HG03439 (cell line): ENCODE results near the gene CHCHD6.

Experiments
- ATAC-seq: cut with Tn5 transposase; IDR thresholded peaks from one replicate; pipeline ENCODE4 v1.9.1; 2021; ENCODE audit warnings: mild to moderate bottlenecking, moderate library complexity; ENCODE audit not compliant: unreplicated experiment

The CHCHD6 gene

GRCh38 chr3:126855374-126855773 lies 151.3 kb downstream of the CHCHD6 start:
- ATAC-seq, result no peak

GRCh38 chr3:126857928-126858327 lies 153.9 kb downstream of the CHCHD6 start:
- ATAC-seq, result no peak

DNA sequence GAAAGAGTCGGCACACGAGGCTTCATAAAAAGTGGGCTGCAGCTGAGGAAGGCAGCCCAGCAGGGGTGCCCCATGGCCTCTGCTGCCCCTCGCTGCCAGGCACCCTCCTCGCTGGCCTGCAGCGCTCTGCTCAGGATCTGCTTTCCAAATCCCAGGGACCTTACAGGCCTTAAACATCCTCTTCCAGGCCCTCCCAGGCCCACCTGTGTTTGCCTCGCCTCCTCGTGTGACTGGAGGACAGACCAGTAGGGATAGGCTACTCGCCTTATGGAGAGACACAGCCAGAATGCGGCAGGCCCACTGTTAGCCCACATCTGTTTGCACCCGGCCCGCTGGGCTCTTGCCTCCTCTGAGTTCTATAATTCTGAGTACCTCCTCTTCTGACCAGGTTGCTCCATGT lies 154.4 kb downstream of the CHCHD6 start:
- no peak for ATAC-seq

DNA sequence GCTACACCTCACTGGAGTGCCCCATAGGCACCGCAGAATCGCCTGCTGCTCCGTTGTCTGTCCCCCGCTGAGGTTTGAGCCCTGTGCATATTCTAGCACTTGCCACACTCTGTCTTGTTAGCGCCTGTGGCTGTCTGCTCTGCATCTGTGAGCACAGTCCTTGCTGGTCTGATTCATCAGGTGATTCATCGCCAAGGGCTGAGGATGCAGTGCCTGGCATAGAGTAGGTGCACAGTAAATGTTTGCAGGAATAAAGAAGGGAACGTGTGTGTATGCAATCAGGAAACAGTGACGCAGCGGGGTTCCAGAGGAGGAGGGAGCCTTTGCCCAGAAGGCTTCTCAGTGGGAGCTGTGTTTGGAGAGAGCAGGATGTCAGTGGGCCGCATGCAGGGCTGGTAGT lies 154.8 kb downstream of the CHCHD6 start:
- no peak for ATAC-seq

DNA sequence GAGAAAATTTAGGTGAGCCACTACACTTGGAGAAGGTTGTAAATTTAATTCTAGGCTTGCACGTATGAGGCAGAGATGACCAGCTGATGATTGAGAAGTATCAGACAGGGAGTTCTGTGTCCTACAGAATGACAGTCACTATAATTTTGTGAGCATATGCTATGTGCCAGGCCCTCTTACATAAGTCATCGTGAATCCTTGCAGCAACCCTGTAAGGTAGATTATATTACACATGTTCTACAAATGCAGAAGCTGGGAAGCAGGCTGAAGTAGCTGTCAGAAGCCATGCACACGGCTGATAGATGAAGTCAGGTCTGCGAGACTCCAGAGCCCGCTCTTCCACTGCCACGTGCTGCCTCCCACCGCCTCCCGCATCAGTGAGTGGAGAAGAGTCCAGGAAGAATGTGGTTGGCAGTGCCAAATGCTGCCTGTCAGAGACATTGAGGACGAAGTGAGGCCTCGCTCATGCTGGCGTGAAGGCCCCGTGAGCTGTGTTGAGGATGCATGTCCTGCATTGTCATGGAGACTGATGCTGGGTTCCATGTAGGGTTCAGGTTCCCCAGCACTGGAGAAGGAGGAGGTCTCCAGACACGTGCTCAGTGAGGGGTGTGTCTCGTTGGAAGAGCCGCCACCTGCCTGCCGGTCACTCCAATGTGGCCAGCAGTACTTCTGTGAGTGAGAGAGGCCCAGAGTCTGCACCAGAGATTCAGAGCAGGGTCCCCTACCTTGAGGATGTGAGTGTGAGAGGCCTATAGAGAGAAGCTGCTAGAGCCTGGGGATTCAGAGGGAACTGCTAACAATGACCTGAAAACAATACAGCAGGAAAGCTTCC lies 155.6 kb downstream of the CHCHD6 start:
- ATAC-seq, result no peak

DNA sequence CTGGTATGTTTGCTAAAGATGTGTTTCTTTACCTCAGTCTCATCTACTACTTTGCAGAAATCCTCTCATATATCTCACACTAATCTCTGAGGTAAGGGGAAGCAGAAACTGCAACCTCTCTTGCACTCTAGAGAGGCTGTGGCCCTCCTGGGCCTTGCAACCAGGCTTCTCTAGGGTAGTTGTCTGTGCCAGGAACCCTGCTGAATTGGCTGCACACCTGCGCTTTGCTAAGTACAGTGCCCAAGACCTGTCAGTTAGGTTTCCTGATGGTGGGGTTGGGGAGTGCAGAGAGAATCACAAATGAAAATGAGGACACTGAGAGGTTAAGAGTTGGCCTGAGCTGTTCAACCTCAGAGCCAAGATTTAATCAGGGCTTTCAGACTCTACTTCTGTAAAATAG lies 161.7 kb downstream of the CHCHD6 start:
- ATAC-seq, result no peak

- no peak for ATAC-seq
Measured at GRCh38 chr3:126866175-126866759, 162.2 kb downstream of the CHCHD6 start.

GRCh38 chr3:126867190-126867862 lies 163.3 kb downstream of the CHCHD6 start:
- no peak for ATAC-seq

DNA sequence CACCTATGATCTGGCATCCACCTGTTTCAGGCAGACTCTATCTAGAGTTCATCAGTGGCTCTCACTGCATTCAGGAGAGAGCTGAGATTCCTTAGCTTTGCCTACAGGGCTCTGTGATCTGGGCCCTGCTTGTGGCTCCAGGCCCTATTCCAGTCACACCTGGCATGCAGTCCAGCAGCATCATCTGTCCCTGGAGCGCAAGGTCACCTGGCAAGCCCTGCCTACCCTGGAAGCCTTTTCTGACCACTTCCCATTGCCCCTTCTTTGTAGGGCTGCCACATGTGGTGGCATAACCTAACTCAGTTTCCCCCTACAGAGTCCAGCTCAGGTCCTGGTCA lies 163.8 kb downstream of the CHCHD6 start:
- ATAC-seq, result no peak

DNA sequence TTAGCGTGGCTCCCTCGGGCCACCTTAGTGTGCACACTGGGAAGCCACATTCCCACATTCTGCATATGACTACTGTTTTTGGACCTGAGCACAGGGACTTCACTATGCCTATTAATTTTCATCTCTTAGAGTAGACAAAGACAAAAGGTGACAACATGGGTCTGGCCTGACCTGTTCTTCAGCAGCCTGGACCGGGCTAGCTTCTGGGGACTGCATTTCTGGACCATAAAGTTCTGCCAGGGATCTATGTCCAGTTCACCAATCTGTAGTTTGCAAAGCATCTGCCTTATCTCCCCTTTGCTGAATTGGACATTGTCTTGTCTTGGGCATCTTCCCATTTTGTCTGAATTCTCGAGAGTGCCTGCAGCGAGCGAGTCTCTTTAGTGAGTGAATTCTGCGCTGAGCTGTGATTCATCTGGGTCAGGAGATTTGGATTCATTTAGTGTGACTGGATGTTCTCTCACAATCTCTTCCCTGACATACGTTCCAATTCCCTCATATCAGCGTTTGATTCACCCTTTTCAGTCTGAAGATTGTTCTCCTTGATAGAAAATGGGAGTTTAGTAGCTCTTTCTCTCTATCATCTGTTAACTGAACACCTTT lies 166.7 kb downstream of the CHCHD6 start:
- no peak for ATAC-seq

DNA sequence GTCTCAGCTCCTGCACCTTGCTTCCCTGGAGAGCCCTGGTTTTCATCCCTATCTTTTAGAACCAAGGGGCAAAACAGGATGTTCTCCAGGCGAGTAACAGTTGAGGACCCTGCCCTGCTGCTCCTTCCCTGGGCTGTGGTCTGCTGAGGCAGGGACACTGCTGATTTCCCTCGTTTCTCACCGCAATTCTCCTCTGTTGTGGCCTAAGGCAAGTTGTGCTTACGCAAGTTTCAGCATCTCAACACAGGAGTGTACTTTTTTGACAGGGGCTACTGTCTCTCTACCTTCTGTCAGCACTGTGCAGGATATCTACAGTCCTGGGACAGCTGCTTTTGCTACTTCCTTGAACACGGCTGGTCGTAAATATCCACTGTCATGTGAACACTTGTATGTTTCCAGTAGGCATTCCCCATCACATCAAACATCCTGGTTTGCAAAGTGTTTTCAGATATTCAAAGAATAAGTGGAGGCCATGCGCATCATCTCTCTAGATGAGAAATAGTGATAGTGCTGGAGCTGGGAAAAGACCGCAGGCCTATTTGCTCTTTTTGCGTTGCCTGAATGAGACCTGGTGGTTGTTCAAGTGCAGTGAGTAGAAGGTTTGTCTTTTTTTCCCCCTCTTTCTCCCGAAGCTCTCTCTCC lies 168.8 kb downstream of the CHCHD6 start:
- no peak for ATAC-seq

DNA sequence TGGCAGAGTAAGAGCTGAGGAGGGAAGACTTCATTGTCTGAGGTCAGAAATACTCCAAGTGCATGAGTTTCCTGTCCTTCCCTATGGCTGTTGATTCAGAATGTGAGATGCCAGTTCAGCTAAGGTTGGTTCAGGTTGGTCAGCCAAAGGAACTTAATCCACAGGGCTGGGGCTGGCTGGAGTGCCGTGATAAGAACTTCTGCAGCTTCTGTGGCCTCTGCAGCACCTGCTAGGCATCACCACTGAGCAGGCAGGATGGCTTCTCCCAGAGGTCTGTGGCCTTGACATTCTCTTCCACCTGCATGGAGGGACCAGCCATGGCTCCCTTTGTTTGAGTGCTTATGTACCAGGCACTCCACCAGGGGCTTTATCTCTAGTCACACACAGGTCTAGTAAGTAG lies 169.4 kb downstream of the CHCHD6 start:
- ATAC-seq, result no peak

DNA sequence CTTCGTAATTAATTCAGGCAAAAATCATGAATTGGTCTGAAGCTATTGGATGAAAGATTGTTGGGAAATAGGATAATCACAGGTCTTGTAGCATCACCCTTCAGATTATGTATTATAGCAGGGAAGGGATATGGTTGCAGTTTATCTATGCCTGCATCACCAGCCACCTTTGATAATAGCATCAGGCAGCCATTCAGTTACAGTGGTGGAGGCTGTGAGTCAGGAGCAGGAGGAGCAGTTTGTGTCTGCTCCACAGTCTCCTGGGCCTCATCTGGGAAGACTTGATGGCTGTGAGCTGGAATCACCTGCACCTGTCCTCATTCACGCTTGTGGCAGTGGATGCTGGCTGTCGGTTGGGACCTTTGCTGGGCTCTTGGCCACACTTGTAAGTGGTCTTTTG lies 174.6 kb downstream of the CHCHD6 start:
- no peak for ATAC-seq

DNA sequence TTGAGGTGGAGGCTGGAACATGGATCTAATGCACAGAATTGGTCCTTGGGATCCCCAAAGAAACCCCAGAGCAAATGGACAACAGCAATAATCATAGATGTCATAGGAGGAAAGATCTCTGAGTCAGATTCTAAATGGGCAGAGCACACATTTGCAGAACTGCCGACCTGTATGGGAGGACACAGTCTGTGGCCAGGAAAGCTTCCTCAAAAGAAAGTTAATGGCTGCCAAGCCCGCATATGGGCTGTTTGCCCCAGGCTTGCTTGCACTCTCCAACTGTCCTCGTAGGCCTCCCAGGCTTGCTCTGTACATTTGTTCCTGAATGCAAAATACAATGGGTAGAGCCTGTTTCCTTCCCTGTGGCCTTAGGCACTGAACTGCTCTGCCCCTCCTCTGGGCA lies 176.9 kb downstream of the CHCHD6 start:
- ATAC-seq, result no peak

- ATAC-seq, result no peak
Measured at GRCh38 chr3:126881861-126882260, 177.8 kb downstream of the CHCHD6 start.

- ATAC-seq, result no peak
Measured at GRCh38 chr3:126883241-126883640, 179.2 kb downstream of the CHCHD6 start.

- no peak for ATAC-seq
Measured at GRCh38 chr3:126885425-126885824, 181.4 kb downstream of the CHCHD6 start.

- no peak for ATAC-seq
Measured at GRCh38 chr3:126886217-126886616, 182.2 kb downstream of the CHCHD6 start.

DNA sequence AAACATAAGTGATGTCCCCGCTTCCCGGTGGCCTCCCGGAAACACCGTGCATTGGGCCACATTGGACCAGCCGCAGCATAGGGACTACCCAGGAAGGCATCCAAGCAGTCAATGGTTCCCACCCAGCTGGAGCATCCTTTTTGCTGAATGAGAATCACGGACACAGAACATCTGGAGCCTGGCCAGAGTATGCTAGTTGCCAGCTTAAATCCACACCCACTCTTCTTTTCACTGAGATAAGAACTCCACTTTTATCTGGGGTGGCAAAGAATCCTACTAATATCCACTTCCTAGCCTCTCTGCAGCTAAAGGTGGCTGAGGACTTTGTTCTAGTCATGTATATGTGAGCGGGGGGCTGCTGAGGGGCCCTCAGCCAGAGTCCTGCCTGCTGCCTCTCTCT lies 183.6 kb downstream of the CHCHD6 start:
- no peak for ATAC-seq

DNA sequence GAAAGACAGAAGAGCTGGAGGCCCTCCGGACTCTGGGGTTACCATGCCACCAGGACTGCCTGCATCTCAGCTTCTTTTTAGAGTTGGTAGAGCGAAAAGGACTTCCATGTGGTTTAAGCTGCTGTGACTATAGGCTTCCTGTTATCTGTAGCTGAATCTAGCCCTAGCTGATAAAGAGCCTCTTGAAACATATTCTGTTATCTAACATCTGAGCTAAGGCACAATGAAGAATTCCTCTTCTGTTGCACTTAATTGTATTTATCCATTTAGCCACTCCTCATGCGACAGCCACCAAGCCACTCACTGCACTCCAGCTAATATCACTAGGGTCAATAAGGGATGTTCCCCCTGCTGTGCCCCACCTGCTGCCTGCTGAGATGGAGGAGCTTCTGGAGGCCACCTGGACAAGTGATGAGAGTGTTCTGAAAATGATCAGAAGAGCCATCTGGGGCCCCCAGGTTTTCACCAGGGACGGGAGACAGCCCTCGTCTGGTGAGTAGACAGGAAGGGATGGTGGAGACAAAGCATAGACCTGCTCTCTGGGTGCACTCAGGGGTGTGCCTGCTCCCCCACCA lies 184.2 kb downstream of the CHCHD6 start:
- ATAC-seq, result no peak
